NCI-H345 treated with DMSO at 0.1 percent for 48 hours (cell line): ENCODE results near the gene PCGF2.
"Not testable (repeated sequence)": the region's sequence is repeated elsewhere in the genome, so short reads cannot be mapped to it uniquely, and the experiment has no call there.

Experiments used
- DNase-seq: peaks from one replicate; lab custom pipeline; 2025; ENCODE audit not compliant: unreplicated experiment; lab: John Stamatoyannopoulos, UW

Gene PCGF2

GRCh38 chr17:38738007-38738662 lies 10.0 kb downstream of the PCGF2 start:
- no peak for DNase-seq

DNA sequence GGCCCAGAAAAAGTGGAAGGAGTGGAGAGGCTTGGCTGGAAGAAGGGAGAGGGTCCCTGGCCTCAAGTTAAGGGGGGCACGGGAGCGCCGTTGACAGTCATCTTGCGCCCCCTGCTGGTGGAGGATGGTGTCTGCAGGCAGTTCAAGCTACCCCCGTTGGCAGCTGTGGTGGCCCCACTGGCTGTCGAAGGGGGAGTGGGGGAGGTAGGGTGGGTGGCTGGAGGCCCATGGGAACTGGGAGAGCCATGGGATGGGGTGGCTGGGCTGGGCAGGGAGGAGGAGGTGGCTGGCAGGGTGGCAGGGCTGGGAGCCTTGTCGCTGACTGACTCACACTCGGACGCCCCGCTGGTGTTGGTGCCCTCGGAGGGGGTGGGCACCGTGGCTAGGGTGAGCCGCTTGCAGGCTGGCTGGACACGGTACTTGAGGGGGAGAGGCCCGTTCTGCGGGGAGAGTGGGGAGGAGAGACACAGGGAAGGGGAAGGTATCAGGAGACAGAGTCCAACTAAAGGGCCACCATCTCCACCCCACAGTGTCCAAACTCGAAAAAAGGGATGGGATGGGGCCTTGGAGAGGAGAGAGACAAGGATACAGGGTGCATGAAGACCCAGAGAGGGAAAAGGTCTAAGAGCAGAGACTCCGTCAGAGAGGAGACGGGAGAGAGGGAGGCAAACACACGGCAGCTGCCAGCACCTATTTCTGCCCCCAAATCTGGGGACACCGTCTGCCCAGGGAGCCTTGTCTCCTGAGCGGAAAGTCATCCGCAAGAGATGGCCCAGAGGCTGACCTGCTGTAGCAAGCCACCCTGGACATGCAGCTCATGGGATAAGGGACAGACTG lies 12.8 kb downstream of the PCGF2 start:
- no peak for DNase-seq

DNA sequence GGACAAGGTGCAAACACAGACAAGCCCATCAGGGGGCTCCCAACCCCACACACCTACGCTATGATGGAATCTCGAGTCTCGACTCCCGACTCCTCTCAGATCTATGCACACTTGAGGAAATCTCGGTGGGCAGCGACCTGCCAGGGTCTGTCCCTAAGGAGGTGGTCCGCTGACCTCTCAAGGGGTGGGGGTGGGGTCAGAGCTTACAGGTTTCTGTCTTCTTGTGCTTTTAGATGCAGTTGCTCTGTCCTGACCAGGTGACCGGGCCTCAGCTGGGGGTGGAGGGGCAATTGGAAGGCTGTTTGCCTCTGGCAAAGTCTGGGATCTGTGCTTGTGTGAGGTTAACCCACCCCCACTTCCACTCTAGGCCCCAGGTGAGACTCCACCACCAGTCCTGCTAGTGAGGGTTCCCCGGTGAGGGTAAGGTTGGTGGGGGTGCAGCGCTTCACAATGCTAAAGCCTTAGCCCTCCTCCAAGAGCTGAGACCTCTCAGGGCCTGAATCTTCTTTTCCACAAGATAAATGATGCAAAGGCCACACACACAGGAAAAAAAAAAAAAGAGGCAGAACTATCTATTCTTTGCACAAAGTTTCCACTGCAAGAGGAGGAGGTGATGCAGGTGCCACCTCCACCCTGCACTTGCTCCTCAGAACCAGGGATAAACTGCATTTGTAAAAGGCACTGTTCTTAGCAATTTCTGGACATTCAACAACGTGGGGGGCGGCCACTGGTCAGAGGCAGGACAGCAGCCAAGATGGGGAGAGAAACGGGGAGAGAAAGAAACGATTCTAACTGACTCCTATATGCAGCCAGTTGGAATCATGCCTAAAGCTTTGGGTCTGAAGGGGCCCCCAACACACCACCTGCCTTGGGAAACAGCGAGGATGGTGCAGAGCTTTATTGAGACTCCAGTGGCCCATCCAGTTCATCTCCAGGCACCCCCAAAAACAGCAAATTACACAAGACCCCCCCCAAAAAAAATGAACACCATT lies 13.9 kb downstream of the PCGF2 start:
- no peak for DNase-seq

DNA sequence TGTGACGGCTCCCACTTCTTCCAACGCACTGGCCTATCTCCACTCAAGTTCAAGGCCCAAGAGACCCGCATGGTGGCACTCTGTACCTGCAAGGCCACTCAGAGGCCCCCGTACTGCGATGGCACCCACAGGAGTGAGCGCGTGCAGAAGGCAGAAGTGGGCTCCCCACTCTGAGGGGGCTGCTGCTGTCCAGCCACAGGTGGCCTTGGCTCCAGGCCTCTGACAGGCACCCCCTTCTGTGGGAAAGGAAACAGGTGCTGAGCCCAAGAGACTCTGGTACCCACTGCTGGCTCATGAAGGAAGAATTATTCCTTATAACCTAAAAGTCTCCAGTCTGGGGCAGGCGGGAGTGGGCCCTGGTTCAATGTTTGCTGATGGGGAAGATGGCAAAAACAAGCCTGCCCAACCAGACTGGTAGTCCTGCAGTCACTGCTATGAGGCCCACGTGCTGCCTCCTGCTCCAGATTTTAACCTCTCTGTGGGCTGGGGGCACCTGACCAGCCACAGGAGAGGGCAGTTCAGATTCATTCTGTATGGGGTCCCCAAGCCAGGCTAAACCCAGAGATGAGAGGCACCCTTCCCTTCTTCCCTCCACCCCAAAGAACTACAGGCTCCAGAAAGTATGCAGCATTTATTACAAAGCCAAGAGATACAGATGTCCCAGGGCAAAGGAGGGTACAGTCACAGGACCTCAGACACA lies 14.7 kb downstream of the PCGF2 start:
- DNase-seq, result no peak

- no peak for DNase-seq
These were observed 15.5 kb downstream of the PCGF2 start for GRCh38 chr17:38732376-38733281.

DNA sequence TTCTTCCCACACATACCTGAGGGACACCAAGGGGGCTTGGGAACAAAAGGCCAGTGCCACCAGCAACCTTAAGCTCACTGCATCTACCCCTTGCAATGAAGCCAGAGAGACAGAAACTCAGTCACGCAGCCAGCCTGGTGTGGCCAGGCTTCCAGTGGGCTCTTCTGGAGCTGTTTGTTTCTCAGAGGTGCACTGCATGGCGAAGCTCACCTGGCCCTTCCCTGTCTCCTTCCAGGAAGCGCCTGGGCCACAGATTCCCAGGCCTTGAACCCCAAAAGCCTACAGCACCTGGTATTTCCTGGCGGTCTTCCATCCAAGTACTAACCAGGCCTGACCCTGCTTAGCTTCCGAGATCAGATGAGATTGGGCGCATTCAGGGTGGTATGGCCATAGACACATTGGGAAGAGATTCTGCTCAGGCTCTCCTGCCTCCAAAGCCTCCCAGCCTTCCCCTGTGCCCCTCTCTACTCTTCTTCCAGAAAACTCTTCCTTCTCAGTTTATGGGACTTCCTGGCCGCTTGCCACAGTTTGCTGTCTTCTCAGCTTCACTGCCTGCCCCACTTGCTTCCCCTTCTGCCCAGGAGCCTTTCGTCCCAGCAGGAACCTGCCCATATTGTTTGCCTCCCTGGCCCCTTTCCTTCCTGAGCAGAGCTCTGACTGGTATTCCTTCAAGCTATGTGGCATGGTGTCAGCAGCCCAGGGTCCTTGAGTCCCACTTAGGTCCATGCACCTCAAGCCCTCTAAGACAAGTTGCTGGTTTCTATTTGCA lies 16.4 kb downstream of the PCGF2 start:
- no peak for DNase-seq

DNA sequence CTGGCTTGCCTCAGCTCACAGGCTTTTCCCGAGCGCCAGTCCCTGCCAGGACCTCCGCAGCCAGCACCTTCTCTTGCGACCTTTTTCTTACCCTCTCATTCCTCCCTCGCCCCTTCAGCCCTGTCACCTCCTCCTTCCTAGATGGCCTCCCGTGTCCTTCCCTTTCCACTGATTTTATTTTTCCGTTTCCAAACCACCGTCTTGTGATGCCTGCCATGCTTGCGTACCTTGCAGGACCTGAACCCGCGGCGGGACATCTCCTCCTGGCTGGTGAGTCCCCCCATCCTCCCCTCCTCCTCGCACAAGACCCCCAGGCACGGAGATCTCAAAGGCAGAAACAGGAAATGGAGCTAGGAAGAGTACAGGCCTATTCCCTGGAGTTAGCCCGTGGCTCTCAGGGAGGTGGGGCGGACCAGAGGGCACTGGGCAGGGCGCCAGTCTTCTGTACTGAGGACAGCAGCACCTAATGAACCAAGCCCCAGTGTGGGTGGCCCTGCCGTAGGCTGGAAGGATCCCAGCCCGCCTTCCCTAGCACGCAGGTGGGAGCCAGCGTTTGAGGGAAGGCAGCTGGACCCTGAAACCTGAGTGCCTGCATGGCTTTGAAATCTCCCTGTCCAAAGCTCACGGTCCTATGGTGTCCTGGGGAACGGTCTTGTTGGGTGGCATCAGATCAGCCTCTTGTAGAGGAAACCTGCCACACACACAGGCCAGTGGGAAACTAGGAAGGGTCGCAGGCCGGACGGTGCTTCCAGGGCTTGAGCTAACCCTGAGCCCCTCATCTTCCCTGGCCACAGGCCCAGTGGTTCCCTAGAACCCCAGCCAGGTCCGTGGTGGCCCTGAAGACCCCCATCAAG lies 17.4 kb downstream of the PCGF2 start:
- peak; percentile 19 for DNase-seq

GRCh38 chr17:38729886-38730525 lies 18.1 kb downstream of the PCGF2 start, which contains the start of gene CISD3:
Gene CISD3 (plus strand): TSS chr17:38730341. CDS start chr17:38730359, 18 bp downstream.
- peak; percentile 29 for DNase-seq

DNA sequence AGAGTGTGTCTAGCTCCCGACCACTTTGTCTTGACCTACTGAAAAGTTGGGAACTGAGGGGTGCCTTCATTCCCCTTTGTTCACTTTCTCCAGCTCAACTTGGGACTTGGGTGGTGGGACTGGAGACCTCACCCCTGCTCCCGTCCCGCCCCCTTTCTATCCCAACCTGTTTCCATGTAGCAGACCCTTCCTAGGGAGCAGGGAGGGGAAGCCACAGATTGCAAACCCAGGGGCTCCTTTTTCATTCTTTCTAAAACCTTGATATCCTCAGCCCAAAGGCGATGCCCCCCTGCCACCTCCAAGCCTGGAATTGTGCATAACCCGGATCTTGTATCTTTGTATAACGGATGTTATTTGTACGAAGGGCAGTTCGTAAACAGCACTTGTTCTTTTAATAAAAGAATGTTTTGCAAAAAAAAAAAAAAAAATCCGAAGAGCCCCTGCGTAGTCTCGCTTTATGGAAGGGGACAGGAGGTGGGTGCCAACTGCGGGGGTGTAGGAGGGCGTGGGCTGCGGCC lies 18.7 kb downstream of the PCGF2 start:
- DNase-seq, result no peak

- no peak for DNase-seq
These were observed 19.8 kb downstream of the PCGF2 start for GRCh38 chr17:38728290-38728831.

DNA sequence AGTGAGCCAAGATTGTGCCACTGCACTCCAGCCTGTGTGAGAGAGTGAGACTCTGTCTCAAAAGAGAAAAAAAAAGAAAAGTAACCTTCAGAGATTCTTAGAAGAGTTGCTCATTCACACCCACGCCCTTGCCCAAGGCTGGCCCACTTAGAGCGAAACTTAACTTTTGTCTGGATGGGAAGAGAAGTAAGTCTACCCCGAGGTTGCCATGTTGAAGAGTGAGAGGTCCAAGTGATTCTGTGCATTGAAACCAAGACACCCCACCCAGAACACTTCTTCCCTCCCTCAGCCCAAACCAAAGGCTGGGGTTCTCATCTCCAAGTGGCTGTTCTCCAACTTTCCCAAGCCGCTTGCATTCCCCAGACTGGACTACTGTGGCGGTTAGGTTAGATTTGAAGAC lies 20.4 kb downstream of the PCGF2 start:
- no peak for DNase-seq

GRCh38 chr17:38726145-38726544 lies 22.0 kb downstream of the PCGF2 start:
- DNase-seq, result not testable (repeated sequence)

DNA sequence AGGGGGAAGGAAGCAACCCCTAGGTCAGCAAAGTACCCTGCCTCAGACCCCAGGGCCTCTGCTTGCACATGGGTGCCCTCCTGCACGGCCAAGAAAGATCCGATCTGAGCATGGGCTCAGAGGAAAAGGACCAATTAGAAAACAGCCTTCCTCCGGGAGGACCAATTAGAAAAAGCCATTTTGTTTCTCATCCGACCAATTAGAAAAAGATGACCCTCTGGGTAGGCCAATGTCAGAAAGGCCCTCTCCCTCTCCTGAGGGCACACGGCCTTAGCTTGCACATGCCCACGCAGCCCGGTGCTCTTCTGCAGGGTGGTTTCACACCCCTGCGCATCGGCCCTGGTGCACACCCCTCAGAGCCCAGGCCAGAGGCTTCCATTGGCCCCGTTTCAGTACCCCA lies 23.1 kb downstream of the PCGF2 start:
- no peak for DNase-seq

DNA sequence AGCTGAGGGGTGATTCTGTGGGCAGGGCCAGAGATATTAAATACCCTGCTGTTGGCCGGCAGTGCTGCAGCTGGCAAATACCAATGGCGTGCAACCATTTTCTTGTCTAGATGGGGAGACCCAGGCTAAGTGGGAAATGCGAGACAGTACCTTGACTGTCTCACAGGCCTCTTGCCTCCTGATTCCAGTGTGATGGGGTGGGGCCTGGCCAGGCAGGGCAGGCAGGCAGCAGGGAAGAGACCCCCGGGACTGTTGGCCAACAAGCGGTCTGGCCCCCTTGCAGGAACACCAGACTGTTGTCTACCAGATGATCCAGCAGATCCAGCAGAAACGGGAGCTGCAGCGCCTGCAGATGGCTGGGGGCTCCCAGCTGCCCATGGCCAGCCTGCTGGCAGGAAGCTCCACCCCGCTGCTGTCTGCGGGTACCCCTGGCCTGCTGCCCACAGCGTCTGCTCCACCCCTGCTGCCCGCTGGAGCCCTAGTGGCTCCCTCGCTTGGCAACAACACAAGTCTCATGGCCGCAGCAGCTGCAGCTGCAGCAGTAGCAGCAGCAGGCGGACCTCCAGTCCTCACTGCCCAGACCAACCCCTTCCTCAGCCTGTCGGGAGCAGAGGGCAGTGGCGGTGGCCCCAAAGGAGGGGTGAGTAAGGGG lies 23.7 kb downstream of the PCGF2 start:
- DNase-seq, result peak; percentile 35

GRCh38 chr17:38721802-38722201 lies 26.3 kb downstream of the PCGF2 start:
- no peak for DNase-seq

- no peak for DNase-seq
These were observed 27.2 kb downstream of the PCGF2 start for GRCh38 chr17:38720941-38721340.
